NCI-H146 treated with DMSO at 0.1 percent for 48 hours (cell line): Measurements from ENCODE around the gene PRMT2.

Experiments
- DNase-seq: peaks from one replicate; lab custom pipeline; 2025; ENCODE audit not compliant: unreplicated experiment; lab: John Stamatoyannopoulos, UW

The PRMT2 gene

GRCh38 chr21:46635324-46636180, at the start of gene PRMT2:
Gene PRMT2 (plus strand): TSS chr21:46635674. CDS start chr21:46636952, 1,278 bp downstream.
- peak; percentile 72 for DNase-seq

GRCh38 chr21:46594276-46594675, 41.2 kb upstream of the PRMT2 start:
- DNase-seq: no peak

- DNase-seq: no peak
Observed at GRCh38 chr21:46596201-46596600, 39.3 kb upstream of the PRMT2 start.

- DNase-seq: no peak
Observed at GRCh38 chr21:46597031-46597430, 38.4 kb upstream of the PRMT2 start.

GRCh38 chr21:46597896-46598343, 37.6 kb upstream of the PRMT2 start:
- DNase-seq: no peak

- DNase-seq: no peak
Observed at GRCh38 chr21:46598581-46599572, 36.6 kb upstream of the PRMT2 start.

GRCh38 chr21:46600305-46600704, 35.2 kb upstream of the PRMT2 start:
- DNase-seq: no peak

- DNase-seq: no peak
Observed at GRCh38 chr21:46600978-46601377, 34.5 kb upstream of the PRMT2 start.

GRCh38 chr21:46603228-46603627, 32.2 kb upstream of the PRMT2 start:
- no peak for DNase-seq

- no peak for DNase-seq
Observed at GRCh38 chr21:46604329-46604974, 31.0 kb upstream of the PRMT2 start.

GRCh38 chr21:46604975-46605766, 30.3 kb upstream of the PRMT2 start, which contains the start of gene S100B:
Gene S100B (minus strand): TSS chr21:46605082. CDS start chr21:46602415, 2,667 bp downstream.
- DNase-seq: no peak

- DNase-seq: no peak
Observed at GRCh38 chr21:46605767-46606426, 29.6 kb upstream of the PRMT2 start.

- DNase-seq: no peak
Observed at GRCh38 chr21:46606427-46606813, 29.1 kb upstream of the PRMT2 start.

GRCh38 chr21:46607636-46608035, 27.8 kb upstream of the PRMT2 start:
- no peak for DNase-seq

- no peak for DNase-seq
Observed at GRCh38 chr21:46608672-46609111, 26.8 kb upstream of the PRMT2 start.

- no peak for DNase-seq
Observed at GRCh38 chr21:46610018-46610701, 25.3 kb upstream of the PRMT2 start.

GRCh38 chr21:46613391-46613790, 22.1 kb upstream of the PRMT2 start:
- no peak for DNase-seq

GRCh38 chr21:46616050-46616449, 19.4 kb upstream of the PRMT2 start:
- DNase-seq: no peak

- DNase-seq: no peak
Observed at GRCh38 chr21:46616656-46617055, 18.8 kb upstream of the PRMT2 start.
